ENCODE results near the gene C1orf116. TPM values are rescaled to one million over a fixed set of nuclear protein-coding genes. Genes with fewer than 3 reads are reported as not detected.

C1orf116 gene
- polyA plus RNA-seq (2013, experiment 1 of 2), result 1.5 TPM
- polyA plus RNA-seq (2013, experiment 2 of 2), result 2.2 TPM

DNA sequence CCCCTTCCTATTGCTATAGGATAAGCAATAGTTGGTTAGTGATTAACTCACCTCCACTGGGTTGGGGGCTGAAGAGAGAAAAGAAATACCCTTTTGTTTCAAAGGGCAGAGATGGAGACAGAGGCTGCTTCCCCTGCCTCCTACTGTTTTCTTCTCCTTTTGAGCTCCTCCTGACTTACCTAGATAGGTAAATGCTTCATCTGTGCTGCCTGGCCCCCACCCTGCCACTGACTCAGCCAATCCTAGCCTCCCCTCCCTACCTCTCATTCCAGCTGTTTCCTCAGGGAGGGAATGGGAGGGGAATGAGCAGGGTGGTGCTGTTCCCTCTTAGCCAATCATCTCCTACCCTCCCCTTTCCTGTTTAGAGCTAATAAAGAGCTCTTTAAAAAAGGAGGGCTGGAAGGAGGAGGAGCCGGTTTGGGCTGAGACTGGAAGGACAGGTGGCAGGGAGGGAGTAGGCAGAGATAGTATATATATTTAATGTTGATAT, at the start of gene C1orf116:
Gene C1orf116, minus strand, starts transcription at position 229 of the 490 bp plus-strand sequence. CDS start 5,158 bp downstream, outside the sequence.
- Histone ChIP-seq H3K27ac (ENCODE audit: low read depth, low read length) (peak within 1 kb of the TSS; percentile 24; the same call in 1 of the 2 replicates), H3K4me3 (ENCODE audit: low read length) (peak within 1 kb of the TSS; percentile 22), H3K9me3 (ENCODE audit: insufficient read depth, low read depth, low read length) (no peaks in the 10 kb centered on the region), H3K27me3 (ENCODE audit: insufficient read depth, low read length) (no peaks in the 10 kb centered on the region), H3K4me1 (ENCODE audit: insufficient read depth, low read length) (peaks cover 30% of the 10 kb centered on the region), H3K36me3 (ENCODE audit: insufficient read depth, low read length) (no peaks in the 10 kb centered on the region), H3K9ac (ENCODE audit: low read depth, low read length) (no peak within 1 kb of the TSS; the same call in 1 of the 2 replicates)
- WGBS, result 6% methylated on average over 1 of the region's 1 CpG

DNA sequence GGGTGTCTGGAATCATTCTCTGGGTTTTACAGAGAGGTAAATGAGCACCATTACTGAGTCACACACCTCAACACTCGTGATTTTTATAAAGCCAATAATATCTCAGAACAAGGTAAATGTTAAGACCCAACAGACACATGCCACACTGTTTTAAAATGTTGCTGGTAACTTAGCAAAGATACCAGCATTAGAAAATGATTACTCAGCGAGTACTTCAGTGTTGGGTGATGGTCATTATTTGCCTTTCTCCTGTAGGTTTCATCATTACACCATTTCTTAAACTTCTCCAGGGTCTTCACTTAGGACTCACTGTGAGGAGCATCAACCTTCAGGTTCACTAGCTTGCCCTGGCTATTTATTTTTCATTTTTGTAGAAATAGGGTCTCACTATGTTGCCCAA, 49.2 kb upstream of the C1orf116 start:
- Histone ChIP-seq H3K27ac (ENCODE audit: low read depth, low read length) (no peak overlapping the region), H3K4me1 (ENCODE audit: insufficient read depth, low read length) (0 out of 2 replicates have a peak, but pooled peaks cover 3% of the 10 kb centered on the region), H3K4me3 (ENCODE audit: low read length) (no peak overlapping the region), H3K36me3 (ENCODE audit: insufficient read depth, low read length) (no peaks in the 10 kb centered on the region), H3K9me3 (ENCODE audit: insufficient read depth, low read depth, low read length) (no peaks in the 10 kb centered on the region), H3K27me3 (ENCODE audit: insufficient read depth, low read length) (no peaks in the 10 kb centered on the region), H3K9ac (ENCODE audit: low read depth, low read length) (no peak overlapping the region)
- WGBS, result 91% methylated on average over 2 of the region's 2 CpGs

DNA sequence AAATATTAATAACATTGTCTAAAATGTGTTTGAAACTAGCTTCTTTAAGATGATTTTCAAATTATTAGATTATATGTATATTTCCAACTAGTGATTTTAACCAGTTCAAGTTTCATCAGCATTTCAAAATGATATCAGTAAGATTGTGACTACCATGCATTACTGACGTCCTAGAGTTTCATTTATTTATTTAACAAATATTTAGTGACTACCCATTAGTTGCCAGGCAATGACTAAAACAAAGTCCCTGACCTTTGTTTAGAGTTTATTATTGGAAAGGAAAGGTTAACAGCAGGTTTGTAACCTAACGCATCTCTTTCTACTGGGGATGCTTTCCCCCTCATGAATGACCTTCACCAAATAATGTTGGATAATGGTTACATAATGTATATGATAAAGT, 48.5 kb upstream of the C1orf116 start:
- Histone ChIP-seq H3K27me3 (ENCODE audit: insufficient read depth, low read length) (no peaks in the 10 kb centered on the region), H3K4me1 (ENCODE audit: insufficient read depth, low read length) (0 out of 2 replicates have a peak, but pooled peaks cover 3% of the 10 kb centered on the region), H3K9me3 (ENCODE audit: insufficient read depth, low read depth, low read length) (no peaks in the 10 kb centered on the region), H3K4me3 (ENCODE audit: low read length) (no peak overlapping the region), H3K36me3 (ENCODE audit: insufficient read depth, low read length) (no peaks in the 10 kb centered on the region), H3K27ac (ENCODE audit: low read depth, low read length) (no peak overlapping the region), H3K9ac (ENCODE audit: low read depth, low read length) (no peak overlapping the region)
- WGBS, result 50% methylated on average over 1 of the region's 2 CpGs

DNA sequence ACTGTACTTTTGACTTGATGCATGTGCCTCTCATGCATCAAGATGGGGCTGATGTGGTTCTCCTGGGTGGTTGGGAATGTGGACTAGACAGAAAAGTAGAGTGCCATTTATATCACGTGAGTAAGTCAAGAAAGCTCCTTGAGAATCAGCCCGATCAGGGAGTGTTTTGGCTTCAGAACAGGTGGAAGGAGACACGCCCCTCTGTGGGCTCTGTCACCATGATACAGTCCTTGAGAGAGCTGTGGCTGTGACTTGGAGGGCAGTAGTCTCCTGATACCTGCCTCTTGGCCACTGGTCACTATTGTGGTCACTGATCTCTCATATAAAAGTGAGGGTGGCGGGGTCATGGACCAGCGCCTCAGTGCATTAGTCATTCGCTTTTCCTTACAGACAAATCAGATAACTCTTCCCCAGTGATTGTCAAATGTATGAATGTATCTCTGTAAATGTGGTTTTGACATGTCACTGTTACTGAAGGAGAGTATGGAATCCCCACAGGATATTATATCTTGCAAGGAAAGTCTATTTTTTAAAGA, 47.2 kb upstream of the C1orf116 start:
- 0 out of 2 replicates have a peak, but pooled peaks cover 3% of the 10 kb centered on the region for H3K4me1 ChIP-seq (ENCODE audit: insufficient read depth, low read length)
- no peak overlapping the region for H3K27ac ChIP-seq (ENCODE audit: low read depth, low read length)
- WGBS, result 87% methylated on average over 3 of the region's 6 CpGs
- H3K9ac ChIP-seq (ENCODE audit: low read depth, low read length), result no peak overlapping the region
- no peaks in the 10 kb centered on the region for H3K36me3 ChIP-seq (ENCODE audit: insufficient read depth, low read length)
- H3K9me3 ChIP-seq (ENCODE audit: insufficient read depth, low read depth, low read length), result no peaks in the 10 kb centered on the region
- H3K27me3 ChIP-seq (ENCODE audit: insufficient read depth, low read length), result no peaks in the 10 kb centered on the region
- no peak overlapping the region for H3K4me3 ChIP-seq (ENCODE audit: low read length)

DNA sequence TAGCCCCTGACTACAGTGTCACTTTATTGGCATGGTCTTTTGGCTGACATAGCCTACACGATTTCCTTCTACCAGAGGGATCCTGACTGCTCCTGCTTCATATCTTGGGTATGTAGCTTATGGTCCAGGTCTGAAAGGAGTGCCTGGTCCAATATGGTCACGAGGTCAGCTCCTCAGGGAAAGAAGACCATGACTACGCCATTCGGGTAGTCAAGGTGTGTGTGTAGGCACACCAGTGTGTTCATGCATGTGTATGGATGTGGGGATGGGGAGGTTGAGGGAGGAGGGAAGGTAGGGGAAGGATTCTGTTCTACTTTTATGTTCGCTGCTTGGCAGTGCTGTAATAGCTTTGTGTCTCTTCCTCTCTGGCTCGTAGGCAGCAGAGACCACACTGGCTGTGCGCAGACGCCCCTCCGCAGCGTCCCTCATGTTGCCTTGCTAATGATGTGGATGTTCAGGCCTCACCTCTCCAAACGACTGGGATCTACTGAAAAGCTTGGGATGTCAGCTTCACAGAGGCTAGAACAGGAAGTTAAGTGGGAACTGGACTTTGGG, 46.1 kb upstream of the C1orf116 start:
- H3K4me3 ChIP-seq (ENCODE audit: low read length), result no peak overlapping the region
- WGBS, result 92% methylated on average over 11 of the region's 11 CpGs
- no peaks in the 10 kb centered on the region for H3K36me3 ChIP-seq (ENCODE audit: insufficient read depth, low read length)
- no peaks in the 10 kb centered on the region for H3K9me3 ChIP-seq (ENCODE audit: insufficient read depth, low read depth, low read length)
- no peaks in the 10 kb centered on the region for H3K4me1 ChIP-seq (ENCODE audit: insufficient read depth, low read length)
- H3K27ac ChIP-seq (ENCODE audit: low read depth, low read length), result no peak overlapping the region
- H3K27me3 ChIP-seq (ENCODE audit: insufficient read depth, low read length), result no peaks in the 10 kb centered on the region
- H3K9ac ChIP-seq (ENCODE audit: low read depth, low read length), result no peak overlapping the region

DNA sequence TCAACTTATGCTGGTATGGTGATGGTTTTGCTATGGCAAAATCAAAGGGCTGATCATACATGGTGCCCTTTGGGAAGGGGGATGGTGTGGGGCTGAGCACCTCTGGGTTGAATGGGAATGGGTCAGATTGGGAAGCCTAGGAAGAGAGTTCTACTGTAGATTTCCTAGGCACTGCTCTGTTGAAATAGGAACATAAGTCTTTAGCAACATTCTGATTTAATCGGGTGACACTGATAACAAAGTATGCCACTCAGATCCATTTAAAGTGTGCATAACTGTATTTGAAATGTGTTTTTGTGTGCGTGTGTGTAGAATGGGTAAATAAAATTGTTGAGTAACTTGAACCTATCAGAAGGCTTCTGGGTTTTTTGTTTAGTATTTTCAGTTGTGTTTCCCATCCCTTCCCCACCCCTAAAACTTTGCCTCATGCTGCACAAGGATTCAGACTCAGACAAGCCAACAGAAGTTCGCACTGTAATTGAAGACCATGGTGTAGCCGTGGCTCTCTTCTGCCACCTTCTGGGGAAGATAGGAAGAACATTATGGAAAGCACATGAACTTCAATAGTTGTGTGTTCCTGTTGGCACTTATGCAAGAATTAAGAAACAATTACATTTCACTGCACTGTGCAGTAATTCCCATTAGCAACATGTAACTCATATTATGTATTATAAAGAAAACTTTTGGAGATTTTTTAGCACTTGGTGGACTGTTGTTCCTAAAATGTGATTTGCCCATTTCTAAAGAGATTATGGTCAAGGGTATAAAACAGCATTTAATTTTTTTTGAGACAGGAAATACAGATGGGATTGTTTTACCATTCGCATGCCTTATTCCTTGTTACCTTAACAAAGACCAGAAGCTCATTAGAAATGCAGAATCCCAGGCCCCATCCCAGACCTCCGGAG, 45.2 kb upstream of the C1orf116 start:
- 47% methylated on average over 6 of the region's 6 CpGs for WGBS
- Histone ChIP-seq H3K9me3 (ENCODE audit: insufficient read depth, low read depth, low read length) (no peaks in the 10 kb centered on the region), H3K36me3 (ENCODE audit: insufficient read depth, low read length) (no peaks in the 10 kb centered on the region), H3K4me3 (ENCODE audit: low read length) (no peak overlapping the region), H3K9ac (ENCODE audit: low read depth, low read length) (no peak overlapping the region), H3K27me3 (ENCODE audit: insufficient read depth, low read length) (no peaks in the 10 kb centered on the region), H3K27ac (ENCODE audit: low read depth, low read length) (no peak overlapping the region), H3K4me1 (ENCODE audit: insufficient read depth, low read length) (no peaks in the 10 kb centered on the region)

DNA sequence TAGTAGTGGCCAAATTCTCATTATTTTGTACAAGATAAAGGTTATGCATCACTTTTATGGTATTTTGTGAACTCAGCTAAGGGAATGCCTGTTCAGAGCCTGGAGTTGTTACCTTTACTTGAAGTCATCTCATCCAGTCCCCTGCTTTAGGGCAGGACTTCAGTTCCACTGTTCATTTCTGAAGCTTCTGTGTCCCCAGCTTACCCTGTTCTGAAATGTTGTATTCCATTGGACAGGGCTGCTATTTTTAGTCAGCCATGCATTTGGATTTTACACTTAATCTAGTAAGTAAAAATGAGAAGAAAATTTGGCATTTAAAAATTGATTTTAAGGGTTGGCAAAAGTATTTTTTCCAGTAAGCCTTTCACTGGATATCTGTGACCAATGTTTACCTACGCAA, 44.5 kb upstream of the C1orf116 start:
- no peaks in the 10 kb centered on the region for H3K9me3 ChIP-seq (ENCODE audit: insufficient read depth, low read depth, low read length)
- no peaks in the 10 kb centered on the region for H3K4me1 ChIP-seq (ENCODE audit: insufficient read depth, low read length)
- 100% methylated on average over 1 of the region's 1 CpG for WGBS
- H3K36me3 ChIP-seq (ENCODE audit: insufficient read depth, low read length), result peaks cover 4% of the 10 kb centered on the region; the same call in 1 of the 2 replicates
- no peaks in the 10 kb centered on the region for H3K27me3 ChIP-seq (ENCODE audit: insufficient read depth, low read length)
- H3K27ac ChIP-seq (ENCODE audit: low read depth, low read length), result no peak overlapping the region
- no peak overlapping the region for H3K4me3 ChIP-seq (ENCODE audit: low read length)
- H3K9ac ChIP-seq (ENCODE audit: low read depth, low read length), result no peak overlapping the region

DNA sequence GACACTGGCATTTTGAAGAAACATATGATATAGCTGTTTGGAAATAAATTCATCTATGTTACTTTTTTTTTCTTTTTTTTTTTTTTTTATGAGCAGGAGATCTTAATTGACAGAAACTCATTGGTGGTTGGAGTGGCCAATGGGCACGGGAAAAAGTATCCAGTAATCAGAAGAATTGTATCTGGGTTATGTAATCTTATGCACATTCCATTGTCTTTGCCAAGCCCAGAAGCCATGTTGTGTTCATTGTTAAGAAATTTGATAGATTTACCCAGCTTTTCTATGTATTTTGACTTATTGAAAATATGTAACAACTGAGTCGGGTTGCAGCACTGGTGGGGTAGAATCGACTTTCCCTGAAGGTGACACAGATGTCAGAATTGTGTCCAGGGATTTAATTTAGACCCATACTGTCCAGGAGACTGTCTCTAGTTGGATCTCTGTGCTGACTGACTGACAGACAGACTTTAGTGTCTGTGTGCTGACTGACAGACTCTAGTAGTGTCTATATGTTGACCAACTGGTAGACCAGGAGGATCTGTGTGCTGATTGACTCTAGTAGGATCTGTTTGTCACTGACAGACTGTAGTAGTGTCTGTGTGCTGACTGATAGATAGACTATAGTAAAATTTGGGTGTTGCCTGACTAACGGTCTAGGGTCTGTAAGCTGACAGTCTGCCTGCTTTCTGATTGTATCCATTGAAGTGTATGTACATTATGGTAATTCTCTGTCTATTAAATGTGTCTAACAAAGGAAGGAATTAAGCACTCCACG, 43.8 kb upstream of the C1orf116 start:
- no peak overlapping the region for H3K9ac ChIP-seq (ENCODE audit: low read depth, low read length)
- WGBS, result 91% methylated on average over 4 of the region's 5 CpGs
- no peak overlapping the region for H3K4me3 ChIP-seq (ENCODE audit: low read length)
- H3K4me1 ChIP-seq (ENCODE audit: insufficient read depth, low read length), result no peaks in the 10 kb centered on the region
- H3K27ac ChIP-seq (ENCODE audit: low read depth, low read length), result no peak overlapping the region
- peaks cover 5% of the 10 kb centered on the region; the same call in 1 of the 2 replicates for H3K36me3 ChIP-seq (ENCODE audit: insufficient read depth, low read length)
- H3K9me3 ChIP-seq (ENCODE audit: insufficient read depth, low read depth, low read length), result no peaks in the 10 kb centered on the region
- no peaks in the 10 kb centered on the region for H3K27me3 ChIP-seq (ENCODE audit: insufficient read depth, low read length)

DNA sequence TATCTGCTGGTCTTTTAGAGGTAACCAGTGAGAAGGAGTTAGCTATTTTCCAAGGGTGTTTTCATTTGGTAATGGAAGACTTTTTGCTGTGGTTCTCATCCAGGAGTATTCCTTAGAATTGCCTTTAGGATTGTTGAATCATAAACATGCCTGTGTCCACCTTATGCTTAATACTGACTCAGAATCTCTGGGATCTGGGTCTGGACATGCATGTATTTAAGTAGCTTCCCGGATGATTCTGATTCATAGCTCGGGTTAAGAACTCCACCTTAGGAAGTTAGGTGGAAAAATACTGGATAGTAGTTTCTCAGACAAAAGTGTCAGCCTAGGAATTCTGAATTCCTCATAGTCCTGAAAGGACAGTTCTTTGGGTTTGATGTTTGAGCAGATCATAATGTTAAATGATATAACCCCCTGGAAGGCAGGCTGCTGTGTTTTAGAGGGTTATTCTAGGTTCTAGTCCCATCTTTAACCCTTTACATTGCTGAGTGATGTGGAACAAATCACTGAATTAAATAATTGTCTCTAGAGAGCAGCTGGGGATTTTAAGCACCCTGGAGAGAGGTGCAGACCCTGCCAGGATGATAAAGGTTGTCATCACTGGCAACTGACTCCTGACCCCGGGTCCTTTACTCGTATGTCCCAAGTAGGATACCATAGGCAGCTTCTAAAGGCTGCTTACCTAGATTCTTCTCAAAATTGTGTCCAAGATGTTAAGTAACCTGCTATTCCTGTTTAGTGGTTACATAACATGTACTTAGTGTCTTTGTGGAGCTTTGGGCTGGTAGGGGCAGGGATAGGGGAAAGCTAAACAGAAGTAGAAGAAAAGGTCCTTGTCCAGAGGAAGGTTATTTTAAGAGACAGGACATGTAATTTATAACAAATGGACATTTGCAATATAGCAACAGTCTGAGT, 41.6 kb upstream of the C1orf116 start:
- Histone ChIP-seq H3K9me3 (ENCODE audit: insufficient read depth, low read depth, low read length) (no peaks in the 10 kb centered on the region), H3K27ac (ENCODE audit: low read depth, low read length) (no peak overlapping the region), H3K9ac (ENCODE audit: low read depth, low read length) (no peak overlapping the region), H3K4me1 (ENCODE audit: insufficient read depth, low read length) (no peaks in the 10 kb centered on the region), H3K4me3 (ENCODE audit: low read length) (no peak overlapping the region), H3K36me3 (ENCODE audit: insufficient read depth, low read length) (peaks cover 25% of the 10 kb centered on the region), H3K27me3 (ENCODE audit: insufficient read depth, low read length) (no peaks in the 10 kb centered on the region)
- WGBS, result 92% methylated on average over 4 of the region's 4 CpGs

DNA sequence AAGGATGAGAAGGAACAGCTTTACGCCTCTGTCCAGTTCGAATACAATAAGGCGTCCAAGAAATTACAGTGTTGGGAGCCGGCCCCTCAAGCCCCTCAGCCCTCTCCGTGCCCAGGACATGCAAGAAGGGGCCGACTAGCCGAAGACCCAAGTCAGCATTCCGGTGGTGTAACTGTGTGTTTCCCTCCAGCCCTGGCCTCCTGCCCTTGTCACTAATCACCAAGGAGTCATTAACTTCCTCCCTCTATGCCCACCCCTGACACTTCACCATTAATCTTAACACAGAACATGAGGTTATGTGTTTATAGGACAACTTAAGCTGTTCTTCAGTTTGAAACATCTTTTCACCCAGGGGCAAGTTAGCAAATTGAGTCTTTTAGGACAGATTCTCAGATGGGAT, 39.7 kb upstream of the C1orf116 start:
- H3K27ac ChIP-seq (ENCODE audit: low read depth, low read length), result no peak overlapping the region
- no peaks in the 10 kb centered on the region for H3K27me3 ChIP-seq (ENCODE audit: insufficient read depth, low read length)
- H3K9me3 ChIP-seq (ENCODE audit: insufficient read depth, low read depth, low read length), result no peaks in the 10 kb centered on the region
- 98% methylated on average over 8 of the region's 8 CpGs for WGBS
- peaks cover 42% of the 10 kb centered on the region for H3K36me3 ChIP-seq (ENCODE audit: insufficient read depth, low read length)
- no peaks in the 10 kb centered on the region for H3K4me1 ChIP-seq (ENCODE audit: insufficient read depth, low read length)
- H3K9ac ChIP-seq (ENCODE audit: low read depth, low read length), result no peak overlapping the region
- no peak overlapping the region for H3K4me3 ChIP-seq (ENCODE audit: low read length)
